HepG2 (cell line): Measurements from ENCODE around the gene FAM162A. TPM values are rescaled to one million over a fixed set of nuclear protein-coding genes. Genes with fewer than 3 reads are reported as not detected.

Source experiments
- ASH2L ChIP-seq: fragments of 300-600, 200-600 bp; sonication (generic); IDR thresholded peaks from 2 replicates; pipeline ENCODE4 v1.7.0; 2017; ENCODE audit warnings: low read depth, mild to moderate bottlenecking, moderate library complexity, mixed read lengths, low read length; ENCODE audit not compliant: insufficient read length
- CEBPB ChIP-seq: IDR thresholded peaks from 2 replicates; pipeline ENCODE4 v1.6.1; 2011; ENCODE audit warnings: low read depth, low read length, improper control_type of control experiment, borderline replicate concordance
- ETV5 ChIP-seq: IDR thresholded peaks from 2 replicates; pipeline ENCODE4 v1.6.1; 2018; ENCODE audit warnings: missing biosample characterization, missing genetic modification reagents, inconsistent platforms, borderline replicate concordance
- FOSL1 ChIP-seq: sonication (generic); formaldehyde crosslinking; IDR thresholded peaks from 2 replicates; pipeline ENCODE4 v1.9.0; 2021; ENCODE audit warnings: missing genetic modification reagents, borderline replicate concordance
- KDM3A ChIP-seq: IDR thresholded peaks from 2 replicates; pipeline ENCODE4 v1.6.1; 2018; ENCODE audit warnings: low read depth, missing compliant biosample characterization
- MIXL1 ChIP-seq: IDR thresholded peaks from 2 replicates; pipeline ENCODE4 v1.6.1; 2016
- NFE2 ChIP-seq: sonication (generic); formaldehyde crosslinking; IDR thresholded peaks from 2 replicates; pipeline ENCODE4 v1.4.0; 2020; ENCODE audit warnings: missing genetic modification reagents
- NFYB ChIP-seq: sonication (generic); formaldehyde crosslinking; IDR thresholded peaks from 2 replicates; pipeline ENCODE4 v1.4.0; 2020; ENCODE audit warnings: missing genetic modification reagents
- PHF21A ChIP-seq: sonication (generic); formaldehyde crosslinking; IDR thresholded peaks from 2 replicates; pipeline ENCODE4 v1.5.0; 2020; ENCODE audit warnings: mild to moderate bottlenecking, missing genetic modification reagents
- SIX4 ChIP-seq: sonication (generic); formaldehyde crosslinking; IDR thresholded peaks from 2 replicates; pipeline ENCODE4 v1.4.0; 2020; ENCODE audit warnings: missing genetic modification reagents
- SOX13 ChIP-seq, 3 experiments: fragments of 450-650 bp in 1 of 3; sonication (generic) in 1 of 3; formaldehyde crosslinking in 1 of 3; IDR thresholded peaks in 2 of 3; conservative IDR thresholded peaks in 1 of 3; 2 replicates each; pipeline versions ENCODE4 v1.5.0 to v1.6.1; 2016 to 2020; ENCODE audit warnings: antibody characterized with exemption in 1 of 3, mild to moderate bottlenecking in 1 of 3, missing compliant biosample characterization in 1 of 3, missing genetic modification reagents in 1 of 3, moderate library complexity in 1 of 3
- SOX5 ChIP-seq: IDR thresholded peaks from 2 replicates; pipeline ENCODE4 v1.6.1; 2016; ENCODE audit warnings: borderline replicate concordance
- SP5 ChIP-seq: IDR thresholded peaks from 2 replicates; pipeline ENCODE4 v1.6.1; 2016; ENCODE audit warnings: low read depth, borderline replicate concordance
- TCF7 ChIP-seq: sonication (generic); IDR thresholded peaks from 2 replicates; pipeline ENCODE4 v1.6.1; 2016; ENCODE audit warnings: antibody characterized with exemption, low read depth
- ZNF543 ChIP-seq: sonication (generic); formaldehyde crosslinking; IDR thresholded peaks from 2 replicates; pipeline ENCODE4 v1.4.0; 2020; ENCODE audit warnings: mild to moderate bottlenecking, missing genetic modification reagents
- ZNF816 ChIP-seq: sonication (generic); formaldehyde crosslinking; IDR thresholded peaks from 2 replicates; pipeline ENCODE4 v1.8.0; 2022; ENCODE audit warnings: missing genetic modification reagents, mild to moderate bottlenecking, borderline replicate concordance
- ZSCAN9 ChIP-seq: IDR thresholded peaks from 2 replicates; pipeline ENCODE4 v1.6.1; 2016; ENCODE audit warnings: borderline replicate concordance
- polyA plus RNA-seq, 8 experiments: library from polyadenylated mRNA; depleted of rRNA in 3 of 8; stranded (reverse) in 7 of 8; unstranded in 1 of 8; fragments of >200 nt; fragmentation: Illumina TruSeq in 4 of 8; extraction: Trizol in 4 of 8; gene quantifications; 2 replicates each; pipeline versions ENCODE4 v1.2.1 to v1.2.3, GENCODE V29; 2011 to 2016; ENCODE audit warnings: low read depth in 4 of 8, missing spikeins in 1 of 8, mixed read lengths in 1 of 8; ENCODE audit not compliant: insufficient read depth in 1 of 8
- total RNA-seq, 5 experiments: library from RNA; depleted of rRNA; stranded (reverse); fragments of >200 nt; fragmentation: Illumina TruSeq; extraction: Trizol; gene quantifications; 2 replicates each; pipeline ENCODE4 v1.2.3, GENCODE V29; 2016; ENCODE audit warnings: low read depth in 1 of 5
- TF ChIP-seq, protein P1 (sequence below): sonication (generic); formaldehyde crosslinking; IDR thresholded peaks from 2 replicates; pipeline ENCODE4 v1.4.0; 2020; ENCODE audit warnings: missing genetic modification reagents, borderline replicate concordance
- TF ChIP-seq, protein P2 (sequence below): sonication (generic); formaldehyde crosslinking; IDR thresholded peaks from 2 replicates; pipeline ENCODE4 v1.4.0; 2020; ENCODE audit warnings: missing genetic modification reagents
- TF ChIP-seq, protein P3 (sequence below): sonication (generic); formaldehyde crosslinking; IDR thresholded peaks from 2 replicates; pipeline ENCODE4 v1.4.0; 2020; ENCODE audit warnings: missing genetic modification reagents
- TF ChIP-seq, protein P4 (sequence below): IDR thresholded peaks from 2 replicates; pipeline ENCODE4 v1.6.1; 2016

Gene FAM162A
- total and polyA plus RNA-seq, 2 of the 13 experiments (the other 11 are each of a cell fraction or from before 2014, with no cell fraction given) = 115 to 155 TPM

DNA sequence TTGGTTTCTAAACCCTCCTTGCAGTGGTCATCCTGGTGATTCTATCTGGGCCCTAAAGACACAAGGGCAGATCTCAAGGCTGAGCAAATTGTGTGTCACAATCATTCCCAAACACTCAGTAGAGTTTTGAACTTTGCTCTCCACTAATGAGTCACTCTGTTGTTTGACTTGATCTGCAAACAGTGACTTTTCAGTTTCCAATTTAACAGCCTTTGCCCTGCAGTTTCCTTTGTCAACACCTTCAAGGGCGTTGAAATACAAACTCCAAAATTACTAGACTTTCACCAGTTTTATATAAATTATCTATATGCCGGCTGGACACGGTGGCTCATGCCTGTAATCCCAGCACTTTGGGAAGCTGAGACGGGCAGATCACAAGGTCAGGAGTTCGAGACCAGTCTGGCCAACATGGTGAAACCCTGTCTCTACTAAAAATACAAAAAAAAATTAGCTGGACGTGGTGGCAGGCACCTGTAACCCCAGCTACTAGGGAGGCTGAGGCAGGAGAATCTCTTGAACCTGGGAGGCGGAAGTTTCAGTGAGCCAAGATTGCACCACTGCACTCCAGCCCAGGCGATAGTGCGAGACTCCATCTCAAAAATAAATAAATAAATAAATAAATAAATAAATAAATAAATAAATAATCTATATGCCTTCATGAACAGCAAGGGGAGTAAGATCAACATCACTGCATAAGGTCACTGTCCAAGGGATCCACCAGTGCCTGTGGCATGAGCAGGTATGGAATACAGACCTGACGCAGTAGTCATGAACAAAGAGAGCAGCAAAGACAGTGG, 18.2 kb upstream of the FAM162A start (continued):
- TF ChIP-seq, protein P1, sequence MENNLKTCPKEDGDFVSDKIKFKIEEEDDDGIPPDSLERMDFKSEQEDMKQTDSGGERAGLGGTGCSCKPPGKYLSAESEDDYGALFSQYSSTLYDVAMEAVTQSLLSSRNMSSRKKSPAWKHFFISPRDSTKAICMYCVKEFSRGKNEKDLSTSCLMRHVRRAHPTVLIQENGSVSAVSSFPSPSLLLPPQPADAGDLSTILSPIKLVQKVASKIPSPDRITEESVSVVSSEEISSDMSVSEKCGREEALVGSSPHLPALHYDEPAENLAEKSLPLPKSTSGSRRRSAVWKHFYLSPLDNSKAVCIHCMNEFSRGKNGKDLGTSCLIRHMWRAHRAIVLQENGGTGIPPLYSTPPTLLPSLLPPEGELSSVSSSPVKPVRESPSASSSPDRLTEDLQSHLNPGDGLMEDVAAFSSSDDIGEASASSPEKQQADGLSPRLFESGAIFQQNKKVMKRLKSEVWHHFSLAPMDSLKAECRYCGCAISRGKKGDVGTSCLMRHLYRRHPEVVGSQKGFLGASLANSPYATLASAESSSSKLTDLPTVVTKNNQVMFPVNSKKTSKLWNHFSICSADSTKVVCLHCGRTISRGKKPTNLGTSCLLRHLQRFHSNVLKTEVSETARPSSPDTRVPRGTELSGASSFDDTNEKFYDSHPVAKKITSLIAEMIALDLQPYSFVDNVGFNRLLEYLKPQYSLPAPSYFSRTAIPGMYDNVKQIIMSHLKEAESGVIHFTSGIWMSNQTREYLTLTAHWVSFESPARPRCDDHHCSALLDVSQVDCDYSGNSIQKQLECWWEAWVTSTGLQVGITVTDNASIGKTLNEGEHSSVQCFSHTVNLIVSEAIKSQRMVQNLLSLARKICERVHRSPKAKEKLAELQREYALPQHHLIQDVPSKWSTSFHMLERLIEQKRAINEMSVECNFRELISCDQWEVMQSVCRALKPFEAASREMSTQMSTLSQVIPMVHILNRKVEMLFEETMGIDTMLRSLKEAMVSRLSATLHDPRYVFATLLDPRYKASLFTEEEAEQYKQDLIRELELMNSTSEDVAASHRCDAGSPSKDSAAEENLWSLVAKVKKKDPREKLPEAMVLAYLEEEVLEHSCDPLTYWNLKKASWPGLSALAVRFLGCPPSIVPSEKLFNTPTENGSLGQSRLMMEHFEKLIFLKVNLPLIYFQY (CRISPR knock-in tag) = peak; percentile 64; the same call in 1 of the 2 replicates
- TF ChIP-seq ZNF816 (CRISPR knock-in tag) (peak; percentile 41; the same call in 1 of the 2 replicates), ASH2L (peak; percentile 57), SOX13 (IDR thresholded peaks at IDR 0.05) (peak; percentile 85), SOX13 (CRISPR knock-in tag; conservative IDR thresholded peaks at IDR 0.05 in 1 of 2, IDR thresholded peaks at IDR 0.05 in 1 of 2) (peak in 1 of 2 experiments; percentile 96; a peak in 2 of 4 replicates), MIXL1 (peak; percentile 98), PHF21A (CRISPR knock-in tag) (peak; percentile 88; the same call in 1 of the 2 replicates), KDM3A (CRISPR knock-in tag) (peak; percentile 74; the same call in 1 of the 2 replicates), TCF7 (peak; percentile 40; the same call in 1 of the 2 replicates), ZSCAN9 (CRISPR knock-in tag) (peak; percentile 83; the same call in 1 of the 2 replicates), ZNF543 (CRISPR knock-in tag) (peak; percentile 54; the same call in 1 of the 2 replicates), FOSL1 (CRISPR knock-in tag) (peak; percentile 99), SP5 (CRISPR knock-in tag) (0 out of 2 replicates have a peak, but pooled peaks have one; percentile 28), ETV5 (CRISPR knock-in tag) (peak; percentile 56; the same call in 1 of the 2 replicates), NFE2 (peak; percentile 80; the same call in 1 of the 2 replicates), SOX5 (CRISPR knock-in tag) (peak; percentile 96), NFYB (peak; percentile 15; the same call in 1 of the 2 replicates), CEBPB (peak; percentile 97), SIX4 (CRISPR knock-in tag) (peak; percentile 54; the same call in 1 of the 2 replicates)
- TF ChIP-seq, protein P2, sequence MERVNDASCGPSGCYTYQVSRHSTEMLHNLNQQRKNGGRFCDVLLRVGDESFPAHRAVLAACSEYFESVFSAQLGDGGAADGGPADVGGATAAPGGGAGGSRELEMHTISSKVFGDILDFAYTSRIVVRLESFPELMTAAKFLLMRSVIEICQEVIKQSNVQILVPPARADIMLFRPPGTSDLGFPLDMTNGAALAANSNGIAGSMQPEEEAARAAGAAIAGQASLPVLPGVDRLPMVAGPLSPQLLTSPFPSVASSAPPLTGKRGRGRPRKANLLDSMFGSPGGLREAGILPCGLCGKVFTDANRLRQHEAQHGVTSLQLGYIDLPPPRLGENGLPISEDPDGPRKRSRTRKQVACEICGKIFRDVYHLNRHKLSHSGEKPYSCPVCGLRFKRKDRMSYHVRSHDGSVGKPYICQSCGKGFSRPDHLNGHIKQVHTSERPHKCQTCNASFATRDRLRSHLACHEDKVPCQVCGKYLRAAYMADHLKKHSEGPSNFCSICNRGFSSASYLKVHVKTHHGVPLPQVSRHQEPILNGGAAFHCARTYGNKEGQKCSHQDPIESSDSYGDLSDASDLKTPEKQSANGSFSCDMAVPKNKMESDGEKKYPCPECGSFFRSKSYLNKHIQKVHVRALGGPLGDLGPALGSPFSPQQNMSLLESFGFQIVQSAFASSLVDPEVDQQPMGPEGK (CRISPR knock-in tag) = peak; percentile 46; the same call in 1 of the 2 replicates
- TF ChIP-seq, protein P3, sequence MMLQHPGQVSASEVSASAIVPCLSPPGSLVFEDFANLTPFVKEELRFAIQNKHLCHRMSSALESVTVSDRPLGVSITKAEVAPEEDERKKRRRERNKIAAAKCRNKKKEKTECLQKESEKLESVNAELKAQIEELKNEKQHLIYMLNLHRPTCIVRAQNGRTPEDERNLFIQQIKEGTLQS (CRISPR knock-in tag) = peak; percentile 97
- TF ChIP-seq, protein P4, sequence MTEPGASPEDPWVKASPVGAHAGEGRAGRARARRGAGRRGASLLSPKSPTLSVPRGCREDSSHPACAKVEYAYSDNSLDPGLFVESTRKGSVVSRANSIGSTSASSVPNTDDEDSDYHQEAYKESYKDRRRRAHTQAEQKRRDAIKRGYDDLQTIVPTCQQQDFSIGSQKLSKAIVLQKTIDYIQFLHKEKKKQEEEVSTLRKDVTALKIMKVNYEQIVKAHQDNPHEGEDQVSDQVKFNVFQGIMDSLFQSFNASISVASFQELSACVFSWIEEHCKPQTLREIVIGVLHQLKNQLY (CRISPR knock-in tag) = peak; percentile 50; the same call in 1 of the 2 replicates
